SK-N-MC (cell line): ENCODE results near the gene NDUFS7.

ENCODE experiments used
- EZH2 ChIP-seq: fragments of 200-600 bp; sonication (generic); IDR thresholded peaks from one replicate; pipeline ENCODE4 v1.6.1; 2017; ENCODE audit warnings: antibody characterized with exemption
- FOXP2 ChIP-seq: optimal IDR thresholded peaks from 2 replicates; pipeline ENCODE3; 2011; ENCODE audit warnings: mild to moderate bottlenecking, moderate library complexity; ENCODE audit not compliant: insufficient read depth; ENCODE audit errors: extremely low read length, control extremely low read depth
- POLR2AphosphoS5 ChIP-seq: IDR thresholded peaks from 2 replicates; pipeline ENCODE4 v1.6.1; 2012; ENCODE audit warnings: mild to moderate bottlenecking, low read depth, low read length, borderline replicate concordance

GRCh38 chr19:1425102-1425837 is 41.6 kb downstream of the NDUFS7 start:
- TF ChIP-seq EZH2 = no peak
- TF ChIP-seq POLR2AphosphoS5 = no peak
- TF ChIP-seq FOXP2 = no peak
